ENCODE results near the gene TMEM101. TPM values are rescaled to one million over a fixed set of nuclear protein-coding genes. Genes with fewer than 3 reads are reported as not detected.
A peak's percentile ranks its signal among the peaks of the same experiment; 100 is the strongest.

The TMEM101 gene
- total RNA-seq, 3 donors from 2014 or later, result 23.0 to 27.7 (median 23.8) TPM

- ATAC-seq (no peak), DNase-seq (peak in 1 of 3 donors; percentile 33)
- intact Hi-C loops (cut with DNase I, micrococcal nuclease), result no loop called here
- H3K4me3 ChIP-seq, result no peak overlapping the region
- H3K9me3 ChIP-seq, result no peaks in the 10 kb centered on the region
- no peaks in the 10 kb centered on the region for H3K36me3 ChIP-seq (ENCODE audit: low read depth)
- TF ChIP-seq CTCF (IDR thresholded peaks at IDR 0.05), result no peak
- H3K4me1 ChIP-seq (ENCODE audit: low read depth), result peaks cover 36% of the 10 kb centered on the region
Measured at GRCh38 chr17:44008205-44008909, 6.4 kb downstream of the TMEM101 start.

GRCh38 chr17:44007346-44008204, 7.2 kb downstream of the TMEM101 start:
- H3K4me3 ChIP-seq, result no peak overlapping the region
- H3K9me3 ChIP-seq, result no peaks in the 10 kb centered on the region
- TF ChIP-seq CTCF (IDR thresholded peaks at IDR 0.05), result no peak
- DNase-seq (peak; percentile 40 to 75 (median 56)), ATAC-seq (no peak)
- H3K4me1 ChIP-seq (ENCODE audit: low read depth), result peaks cover 36% of the 10 kb centered on the region
- intact Hi-C loops (cut with DNase I, micrococcal nuclease), result no loop called here
- no peaks in the 10 kb centered on the region for H3K36me3 ChIP-seq (ENCODE audit: low read depth)

GRCh38 chr17:44006598-44007345, 8.0 kb downstream of the TMEM101 start:
- TF ChIP-seq CTCF (IDR thresholded peaks at IDR 0.05), result peak; percentile 32
- intact Hi-C loops (cut with DNase I, micrococcal nuclease), result no loop called here
- Histone ChIP-seq H3K4me3 (peak overlapping the region; percentile 24), H3K36me3 (ENCODE audit: low read depth) (no peaks in the 10 kb centered on the region), H3K4me1 (ENCODE audit: low read depth) (peaks cover 36% of the 10 kb centered on the region), H3K9me3 (no peaks in the 10 kb centered on the region)
- DNase-seq, result peak; percentile 100
- peak; percentile 91 for ATAC-seq

GRCh38 chr17:44006272-44006597, 8.5 kb downstream of the TMEM101 start:
- intact Hi-C loops (cut with DNase I, micrococcal nuclease), result no loop called here
- Histone ChIP-seq H3K9me3 (no peaks in the 10 kb centered on the region), H3K36me3 (ENCODE audit: low read depth) (no peaks in the 10 kb centered on the region), H3K4me1 (ENCODE audit: low read depth) (peaks cover 36% of the 10 kb centered on the region), H3K4me3 (peak overlapping the region; percentile 24)
- no peak for TF ChIP-seq CTCF (IDR thresholded peaks at IDR 0.05)
- DNase-seq (no peak), ATAC-seq (peak; percentile 4)

GRCh38 chr17:44005527-44006271, 9.1 kb downstream of the TMEM101 start:
- H3K4me1 ChIP-seq (ENCODE audit: low read depth), result peaks cover 36% of the 10 kb centered on the region
- H3K4me3 ChIP-seq, result peak overlapping the region; percentile 24
- no peaks in the 10 kb centered on the region for H3K9me3 ChIP-seq
- ATAC-seq, result peak; percentile 72
- no peaks in the 10 kb centered on the region for H3K36me3 ChIP-seq (ENCODE audit: low read depth)
- intact Hi-C loops (cut with DNase I, micrococcal nuclease), result no loop called here
- peak; percentile 74 to 83 (median 82) for DNase-seq
- TF ChIP-seq CTCF (IDR thresholded peaks at IDR 0.05), result no peak

All from mucosa of descending colon (tissue), 3 donors.